ENCODE results near the gene CARD14.

The CARD14 gene

DNA sequence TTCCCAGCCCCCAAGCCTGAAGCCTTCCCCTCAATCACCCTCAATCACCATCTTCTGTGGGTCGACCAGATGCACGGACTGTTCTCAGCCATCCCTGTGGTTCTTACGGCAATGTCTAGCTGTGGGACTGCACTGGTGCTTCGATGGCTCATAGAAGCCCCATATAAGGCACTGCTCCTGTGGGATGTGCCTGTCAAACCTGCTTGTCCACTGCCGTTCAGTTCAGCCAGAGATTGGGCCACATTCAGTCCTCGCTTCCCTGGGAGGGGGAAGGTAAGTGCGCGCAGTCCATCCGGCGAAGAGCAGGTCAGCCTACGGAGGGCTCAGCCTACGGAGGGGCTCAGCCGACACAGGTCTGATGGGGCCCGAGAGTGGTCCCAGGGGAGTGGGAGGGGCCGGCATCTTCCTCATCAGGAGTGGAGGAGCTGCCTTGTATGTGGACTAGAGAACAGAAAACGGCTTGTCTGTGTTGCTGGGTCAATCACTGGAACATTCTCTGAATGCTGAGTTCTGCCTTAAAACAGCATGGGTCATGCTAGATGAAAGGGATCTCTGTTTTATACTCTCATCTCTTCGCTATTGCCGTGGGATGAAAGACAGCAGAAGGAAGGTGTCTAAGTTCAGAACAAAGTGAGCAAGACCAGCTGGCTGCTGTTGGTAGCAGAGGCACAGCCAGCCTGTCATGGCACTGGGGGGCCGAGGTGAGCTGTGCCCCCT is at the start of gene CARD14:
CARD14 (plus strand) TSS at position 247 of the 717 bp plus-strand sequence. CDS start 11,409 bp downstream, outside the sequence.
- no peak for DNase-seq (ENCODE audit: low read depth)

DNA sequence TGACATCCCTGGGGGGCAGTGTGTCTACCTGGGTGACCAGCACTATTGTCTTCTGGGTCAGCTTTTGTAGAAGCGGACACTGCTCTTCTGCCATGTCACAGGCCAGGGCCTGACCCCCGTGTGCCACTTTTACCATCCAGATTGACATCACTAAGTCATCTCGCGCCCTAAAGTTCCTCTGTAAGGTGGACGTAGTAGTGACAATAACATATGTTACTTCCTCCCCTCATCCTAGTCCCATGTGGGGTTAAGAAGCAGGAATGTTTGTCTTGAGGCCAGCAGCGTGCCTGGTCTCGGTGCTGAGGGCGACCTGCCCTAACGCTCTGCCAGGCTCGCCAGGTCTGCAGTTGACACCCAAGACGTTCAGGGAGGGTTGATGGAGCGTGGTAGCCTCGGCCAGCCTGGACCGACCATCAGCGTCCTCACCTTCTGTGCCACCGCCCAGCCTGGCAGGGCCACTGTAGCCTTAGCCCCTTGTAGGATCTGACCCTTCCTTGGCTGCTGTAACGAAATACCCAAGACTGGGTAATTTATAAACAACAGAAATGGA is 47.7 kb upstream of the CARD14 start:
- DNase-seq (ENCODE audit: low read depth): no peak

DNA sequence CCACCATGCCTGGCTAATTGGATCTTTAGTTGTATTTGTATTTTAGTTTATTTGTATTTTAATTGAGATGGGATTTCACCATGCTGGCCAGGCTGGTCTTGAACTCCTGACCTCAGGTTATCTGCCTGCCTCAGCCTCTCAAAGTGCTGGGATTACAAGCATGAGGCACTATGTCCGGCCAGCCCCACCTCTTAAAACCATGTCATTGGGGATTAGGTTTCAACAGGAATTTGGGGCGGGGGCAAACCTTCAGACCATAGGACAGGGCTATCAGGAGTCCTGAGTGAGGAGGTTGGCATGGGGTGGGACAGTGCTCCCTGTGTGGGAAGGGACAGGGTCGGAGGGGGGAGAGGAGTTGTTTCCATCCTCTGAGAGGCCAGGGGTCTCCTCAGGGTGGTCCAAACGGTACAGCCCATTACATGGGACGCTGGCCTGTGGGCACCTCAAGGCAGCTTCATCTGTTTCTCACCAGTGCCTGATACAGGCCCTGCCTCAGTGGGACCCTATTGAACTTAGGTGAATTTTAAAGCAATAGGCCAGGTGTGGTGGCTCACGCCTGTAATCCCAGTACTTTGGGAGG is 46.8 kb upstream of the CARD14 start:
- DNase-seq (ENCODE audit: low read depth): no peak

DNA sequence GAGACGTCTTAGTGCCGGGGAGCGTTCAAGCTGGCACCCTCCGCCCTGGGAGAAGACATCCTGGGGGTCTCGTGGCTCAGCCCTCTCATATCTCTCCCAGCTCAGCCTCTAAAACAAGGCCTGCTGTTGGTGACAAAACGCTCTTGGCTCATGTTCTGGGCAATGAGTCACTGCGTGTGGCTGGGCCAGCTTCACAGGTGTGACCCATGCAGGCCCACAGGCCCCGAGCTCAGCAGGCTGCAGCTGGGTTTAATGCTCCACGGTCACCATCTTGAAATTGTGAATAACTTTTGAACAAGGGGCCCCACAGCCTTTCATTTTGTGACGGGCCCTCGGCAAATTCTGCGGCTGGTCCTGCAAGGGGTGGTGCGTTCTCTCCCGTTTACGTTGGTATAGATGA is 46.0 kb upstream of the CARD14 start:
- no peak for DNase-seq (ENCODE audit: low read depth)

DNA sequence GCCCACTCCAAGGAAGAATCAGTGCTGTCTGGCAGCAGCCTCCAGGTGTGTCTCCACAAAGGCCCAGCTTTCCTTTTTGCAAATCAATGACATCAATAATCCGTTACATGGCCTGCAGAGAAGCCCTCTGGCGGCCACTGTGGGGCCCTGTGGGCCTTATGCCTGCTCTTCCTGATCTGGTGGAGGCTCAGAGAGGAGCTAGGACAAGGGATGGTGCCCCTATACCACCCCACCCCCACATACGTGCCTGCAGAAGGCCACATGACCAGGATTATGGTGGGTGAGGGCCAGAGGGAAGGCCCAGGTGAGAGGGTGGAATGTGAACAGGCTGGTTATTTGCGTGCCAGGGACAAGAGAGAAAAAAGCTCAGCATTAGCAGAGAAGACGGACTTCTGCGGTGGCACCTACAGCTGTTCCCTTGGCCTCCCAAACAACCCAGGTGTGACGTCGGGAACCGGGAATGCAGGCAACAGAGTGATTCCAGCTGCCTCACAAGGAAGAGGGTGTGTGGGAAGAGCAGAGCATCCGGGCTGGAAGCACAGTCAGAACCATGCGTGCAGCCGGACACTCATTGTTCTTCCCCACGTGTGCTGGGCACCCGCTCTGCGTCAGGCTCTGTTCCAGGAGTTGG is 45.4 kb upstream of the CARD14 start:
- DNase-seq (ENCODE audit: low read depth): no peak

DNA sequence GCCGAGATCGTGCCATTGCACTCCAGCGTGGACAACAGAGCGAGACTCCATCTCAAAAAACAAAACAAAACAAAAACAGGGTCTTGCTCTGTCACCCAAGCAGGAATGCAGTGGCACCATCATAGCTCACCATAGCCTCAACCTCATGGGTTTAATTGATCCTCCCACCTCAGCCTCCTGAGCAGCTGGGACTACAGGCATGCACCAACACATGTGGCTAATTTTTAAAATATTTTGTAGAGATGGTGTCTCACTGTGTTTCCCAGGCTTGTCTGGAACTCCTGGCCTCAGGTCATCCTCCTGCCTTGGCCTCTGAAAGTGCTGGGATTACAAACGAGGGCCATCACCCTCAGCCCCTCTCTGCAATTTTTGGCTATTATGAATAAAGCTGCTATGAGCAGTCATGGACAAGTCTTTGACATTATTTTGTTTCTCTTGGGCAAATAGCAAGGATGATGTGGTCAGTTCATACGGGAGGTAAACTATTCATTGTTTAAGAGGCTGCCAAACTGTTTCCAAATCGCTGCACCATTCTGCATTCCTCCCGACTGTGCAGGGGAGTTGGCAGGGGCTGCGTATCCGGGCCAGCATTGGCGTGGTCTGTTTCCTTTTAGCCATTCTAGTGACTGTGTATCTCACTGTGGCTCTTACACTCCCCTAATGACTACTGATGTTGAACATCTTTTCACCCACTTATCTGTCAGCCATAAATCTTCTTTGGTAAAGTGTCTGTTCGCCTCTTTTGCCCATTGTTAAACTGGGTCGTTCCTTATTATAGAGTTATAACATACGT is 44.0 kb upstream of the CARD14 start:
- DNase-seq (ENCODE audit: low read depth): no peak

DNA sequence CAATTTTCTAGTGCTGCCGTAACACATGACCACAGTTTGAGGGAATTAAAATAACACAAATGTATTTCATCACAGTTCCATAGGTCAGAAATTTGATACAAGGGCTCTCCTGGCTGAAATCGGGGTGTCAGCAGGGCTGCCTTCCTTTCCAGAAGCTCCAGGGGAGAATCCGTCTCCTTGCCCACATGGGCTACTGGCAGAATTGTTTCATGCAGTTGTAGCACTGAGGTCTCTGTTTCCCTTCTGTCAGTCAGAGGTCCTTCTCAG is 43.4 kb upstream of the CARD14 start:
- DNase-seq (ENCODE audit: low read depth): no peak

DNA sequence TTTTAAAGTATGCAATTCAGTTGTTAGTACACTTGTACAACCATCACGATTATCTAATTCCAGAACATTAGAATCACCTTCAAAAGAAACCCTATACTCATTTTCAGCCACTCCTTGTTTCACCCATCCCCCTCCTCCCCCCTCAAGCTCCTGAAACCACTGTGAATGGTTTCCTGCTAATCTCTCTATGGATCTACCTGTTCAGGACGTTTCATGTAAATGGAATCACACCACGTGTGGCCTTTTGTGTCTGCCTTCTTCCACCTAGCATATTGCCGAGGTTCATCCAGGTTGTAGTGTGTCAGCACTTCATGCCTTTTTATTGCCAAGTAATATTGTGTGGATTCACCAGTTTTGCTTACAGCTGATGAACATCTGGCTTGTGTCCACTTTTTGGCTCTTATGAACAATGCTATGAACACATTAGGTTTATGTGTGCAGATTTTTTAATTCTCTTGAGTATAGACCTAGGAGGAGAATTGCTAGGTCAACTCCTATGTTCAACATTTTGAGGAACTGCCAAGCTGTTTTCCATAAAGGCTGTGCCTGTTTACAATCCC is 40.7 kb upstream of the CARD14 start:
- no peak for DNase-seq (ENCODE audit: low read depth)

DNA sequence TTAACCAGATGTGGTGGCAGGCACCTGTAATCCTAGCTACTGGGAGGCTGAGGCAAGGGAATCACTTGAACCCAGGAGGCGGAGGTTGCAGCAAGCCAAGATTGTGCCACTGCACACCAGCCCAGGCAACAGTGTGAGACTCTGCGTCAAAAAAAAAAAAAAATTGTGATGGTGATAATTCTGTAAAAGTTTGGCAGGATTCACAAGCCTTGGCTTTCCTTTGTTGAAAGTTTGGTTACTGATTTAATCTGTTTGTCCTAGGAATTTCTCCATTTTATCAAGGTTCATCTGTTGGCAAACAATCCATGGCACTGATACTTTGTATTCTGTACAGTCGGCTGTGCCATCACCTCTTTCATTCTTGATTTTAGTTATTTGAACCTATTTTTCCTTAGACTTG is 38.8 kb upstream of the CARD14 start:
- DNase-seq (ENCODE audit: low read depth): no peak

DNA sequence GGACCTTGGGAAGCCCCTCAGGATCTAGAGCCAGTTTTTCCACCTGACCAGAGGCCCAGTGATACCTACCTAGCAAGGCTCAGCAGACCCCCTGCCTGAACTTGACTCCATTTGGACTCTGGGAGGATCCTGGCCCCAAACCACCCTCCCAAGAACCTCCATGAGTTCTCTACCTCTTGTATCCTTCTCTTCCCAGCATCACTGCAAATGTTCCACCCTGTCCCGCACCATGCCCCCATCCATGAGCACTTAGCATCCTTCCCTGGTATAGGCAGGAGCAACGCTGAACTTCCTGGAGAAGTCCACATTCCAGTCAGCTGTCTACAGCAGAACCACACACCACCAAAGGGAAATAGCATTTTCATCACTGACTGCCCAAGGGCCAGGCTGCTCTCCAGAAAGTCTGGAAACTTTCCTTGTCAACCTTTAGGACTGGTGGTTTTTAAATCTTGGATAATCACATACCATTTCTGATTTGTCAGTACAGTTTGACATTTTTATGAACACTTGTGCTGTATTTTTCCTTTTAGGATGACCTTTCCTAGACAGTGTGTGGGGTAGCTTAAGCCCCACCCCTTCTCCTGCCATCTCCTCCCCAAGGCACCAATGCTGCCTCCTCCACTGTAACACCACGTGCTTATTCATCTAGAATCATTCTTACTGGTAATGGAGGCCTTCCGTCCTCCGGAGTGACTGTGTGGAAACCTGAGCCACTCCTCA is 36.8 kb upstream of the CARD14 start:
- DNase-seq (ENCODE audit: low read depth): no peak

DNA sequence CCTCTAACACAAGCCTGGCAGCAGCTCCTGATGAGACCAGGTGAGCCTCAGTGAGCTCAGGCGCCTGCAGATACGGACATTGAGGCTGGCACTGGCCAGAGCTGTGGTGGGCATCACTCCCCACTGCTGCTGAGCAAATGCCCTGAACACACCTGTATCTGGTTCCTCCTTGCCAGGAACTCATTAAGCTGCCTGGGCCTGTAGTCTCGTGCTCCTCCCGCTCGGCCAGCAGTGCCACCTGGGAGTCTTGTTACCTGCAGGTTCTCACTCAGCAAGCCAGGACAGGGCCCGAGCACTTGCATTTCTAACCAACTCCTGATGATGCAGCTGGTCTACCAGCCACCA is 36.2 kb upstream of the CARD14 start:
- no peak for DNase-seq (ENCODE audit: low read depth)

DNA sequence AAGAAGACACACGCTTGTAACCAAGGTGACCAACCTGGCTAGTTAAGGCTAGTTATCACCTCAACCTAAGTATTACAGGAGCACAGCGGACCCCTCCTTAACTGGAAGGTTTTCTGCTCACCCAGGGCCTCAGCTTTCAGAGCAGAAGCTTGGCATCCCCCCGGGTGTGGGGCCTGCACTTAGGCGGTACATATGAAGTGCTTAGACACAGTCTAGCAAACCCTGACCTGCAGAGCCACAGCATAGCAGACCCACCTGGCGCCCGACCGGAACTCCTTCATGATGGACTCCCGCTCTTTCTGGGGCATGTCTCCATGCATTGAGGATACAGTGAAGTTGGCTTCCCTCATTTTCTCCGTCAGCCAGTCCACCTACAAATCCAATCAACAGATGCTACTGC is 32.7 kb upstream of the CARD14 start:
- no peak for DNase-seq (ENCODE audit: low read depth)

DNA sequence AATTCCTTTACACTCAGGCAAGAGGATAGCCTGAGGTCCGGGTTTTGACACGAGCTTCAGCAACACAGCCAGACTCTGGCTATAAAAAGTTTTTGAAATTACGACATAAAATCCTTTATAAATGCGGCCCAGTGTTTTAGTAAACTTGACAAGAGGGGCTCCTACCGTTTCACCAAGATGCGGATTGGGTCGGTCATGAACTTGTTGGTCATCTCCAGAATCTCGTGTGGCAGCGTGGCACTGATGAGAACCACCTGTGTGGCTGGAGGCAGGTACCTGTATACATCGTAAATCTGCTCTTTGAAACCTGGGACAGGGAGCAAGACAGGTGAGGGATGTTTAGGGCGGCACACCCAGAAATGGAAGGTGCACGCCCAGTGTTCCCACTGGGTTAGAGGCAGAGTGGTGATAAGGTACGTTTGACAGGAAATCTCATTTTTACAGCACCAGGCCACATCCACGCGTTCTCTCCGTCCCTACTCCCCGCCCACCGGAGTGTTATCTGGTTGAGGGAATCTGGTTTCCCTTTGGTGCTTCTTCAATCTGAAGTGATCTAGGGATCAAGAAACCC is 30.9 kb upstream of the CARD14 start:
- no peak for DNase-seq (ENCODE audit: low read depth)

DNA sequence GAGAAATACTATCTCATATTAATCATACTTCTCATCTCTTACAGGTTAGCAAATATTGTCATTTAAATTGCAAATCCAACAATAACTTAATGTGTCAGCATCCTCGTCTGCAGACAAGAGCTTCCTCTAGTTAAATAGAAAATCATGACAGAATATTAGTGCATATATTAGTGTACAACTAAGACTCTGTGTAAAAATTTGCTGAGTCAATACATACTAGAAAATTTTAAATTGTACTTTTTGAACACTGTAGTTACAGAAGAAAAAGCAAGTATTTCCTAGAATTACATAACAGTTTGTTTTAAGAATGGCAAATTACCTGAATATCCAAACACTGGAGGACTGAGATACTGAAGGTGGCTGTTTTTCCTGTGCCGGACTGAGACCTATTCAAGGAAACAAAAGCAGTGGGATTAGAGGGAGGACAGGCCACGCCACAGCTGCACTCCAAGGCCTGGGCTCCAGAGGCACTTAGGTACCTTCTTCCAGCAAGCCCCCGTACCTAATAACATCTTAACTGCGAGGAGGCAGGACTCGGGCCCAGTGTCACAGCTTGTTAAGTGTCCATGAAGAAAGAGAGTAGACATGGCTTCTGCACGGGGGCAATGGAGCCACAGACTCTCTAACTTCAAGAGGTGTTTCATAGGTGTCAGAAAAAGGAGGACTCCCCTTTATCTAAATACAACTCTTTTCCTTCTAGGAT is 28.2 kb upstream of the CARD14 start:
- DNase-seq (ENCODE audit: low read depth): no peak

DNA sequence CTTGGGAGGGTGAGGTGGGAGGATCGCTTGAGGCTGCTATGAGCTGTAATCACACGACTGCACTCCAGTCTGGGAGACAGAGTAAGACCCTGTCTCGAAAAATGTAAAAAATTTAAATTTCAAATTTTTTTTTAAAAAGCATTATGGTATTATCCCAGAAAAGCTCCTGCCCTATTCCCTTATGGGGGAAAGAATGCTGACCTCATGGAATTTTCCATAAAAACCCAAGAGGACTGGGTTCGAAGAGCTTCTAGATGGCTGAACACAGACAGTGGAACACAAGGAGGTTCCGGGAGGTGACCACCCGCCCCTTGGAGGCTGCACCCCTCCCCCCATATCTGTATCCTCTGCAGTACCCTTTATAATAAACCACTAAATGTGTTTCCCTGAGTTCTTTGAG is 26.9 kb upstream of the CARD14 start:
- no peak for DNase-seq (ENCODE audit: low read depth)

DNA sequence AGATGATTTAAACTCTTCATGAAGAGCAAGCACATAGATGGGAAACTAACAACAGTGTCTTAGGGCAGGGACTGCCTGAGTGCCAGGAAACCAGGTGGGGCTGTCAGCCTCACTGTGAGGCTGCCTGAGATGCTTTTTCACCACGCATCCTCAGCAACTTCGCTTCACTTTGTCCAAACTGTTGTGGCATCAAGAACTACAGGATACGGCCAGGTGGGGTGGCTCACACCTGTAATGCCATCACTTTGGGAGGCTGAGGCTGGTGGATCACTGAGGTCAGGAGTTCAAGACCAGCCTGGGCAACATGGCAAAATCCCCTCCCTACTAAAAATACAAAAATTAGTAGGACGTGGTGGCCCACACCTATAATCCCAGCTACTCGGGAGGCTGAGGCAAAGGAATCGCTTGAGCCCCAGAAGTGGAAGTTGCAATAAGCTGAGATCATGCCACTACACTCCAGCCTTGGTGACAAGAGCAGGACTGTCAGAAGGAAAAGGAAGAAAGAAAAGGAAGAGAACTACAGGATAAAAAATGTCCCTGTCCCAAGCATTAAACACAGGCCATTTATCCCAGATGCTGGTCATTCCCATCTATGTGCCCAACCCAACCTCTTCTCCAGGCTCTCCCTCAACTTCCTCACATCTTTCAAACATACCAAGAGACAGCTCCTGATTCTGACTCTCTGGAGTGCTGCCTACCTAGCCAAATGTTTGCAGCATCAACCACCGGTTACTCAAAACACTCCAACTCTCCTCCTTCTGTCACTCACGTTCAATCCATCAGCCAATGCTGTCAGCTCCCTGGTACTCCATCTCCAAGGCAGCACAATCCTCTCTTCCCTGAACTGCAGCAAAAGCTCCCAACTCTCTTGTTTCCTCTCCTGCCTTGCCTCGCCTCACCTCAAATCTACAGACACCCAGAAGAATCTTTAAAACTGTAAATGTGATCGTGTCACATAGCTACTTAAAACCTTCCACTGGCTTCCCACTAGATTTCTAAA is 24.5 kb upstream of the CARD14 start:
- no peak for DNase-seq (ENCODE audit: low read depth)

DNA sequence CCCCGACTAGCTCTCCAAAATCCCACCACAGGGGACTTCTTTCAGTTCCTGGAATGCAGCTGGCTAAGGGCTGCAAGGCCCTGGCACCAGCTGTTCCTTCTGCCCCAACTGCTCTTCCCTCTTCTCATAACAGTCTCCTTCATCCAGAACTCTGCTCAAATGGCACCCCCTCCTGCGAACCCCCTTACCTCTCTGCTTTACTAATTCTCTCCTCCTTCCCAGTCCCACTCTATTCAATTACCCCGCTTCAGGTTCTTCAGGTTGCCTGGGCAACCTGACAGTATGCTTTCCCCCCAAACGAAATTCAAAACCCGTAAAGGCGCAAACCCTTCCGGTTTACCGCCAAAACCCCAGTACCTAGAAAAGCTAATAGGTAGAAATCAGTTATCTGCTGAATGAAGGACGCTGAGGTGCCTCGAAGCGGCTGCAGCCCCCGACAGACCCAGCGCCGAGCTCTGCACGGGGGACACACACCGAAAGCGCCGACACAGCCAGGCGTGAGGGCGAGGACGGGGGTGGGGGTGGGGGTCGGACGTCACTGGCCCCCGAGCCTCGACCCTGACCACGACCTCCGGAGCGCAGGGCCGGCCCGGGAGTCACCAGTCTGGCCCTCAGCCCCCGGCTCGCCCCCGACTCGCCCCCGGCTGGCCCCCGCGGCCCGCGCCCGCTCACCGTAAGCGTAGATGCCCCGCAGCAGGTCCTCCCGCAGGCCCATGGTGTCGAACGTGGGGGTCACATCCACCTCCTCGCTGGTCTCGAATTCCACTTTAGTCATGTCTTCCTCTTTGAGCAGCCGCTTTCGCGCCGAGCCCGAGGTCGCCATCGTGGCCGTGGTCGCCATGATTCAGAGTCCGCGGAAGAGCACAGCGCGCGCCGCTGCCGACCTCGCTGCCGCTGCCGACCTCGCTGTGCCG is 23.5 kb upstream of the CARD14 start:
- no peak for DNase-seq (ENCODE audit: low read depth)

DNA sequence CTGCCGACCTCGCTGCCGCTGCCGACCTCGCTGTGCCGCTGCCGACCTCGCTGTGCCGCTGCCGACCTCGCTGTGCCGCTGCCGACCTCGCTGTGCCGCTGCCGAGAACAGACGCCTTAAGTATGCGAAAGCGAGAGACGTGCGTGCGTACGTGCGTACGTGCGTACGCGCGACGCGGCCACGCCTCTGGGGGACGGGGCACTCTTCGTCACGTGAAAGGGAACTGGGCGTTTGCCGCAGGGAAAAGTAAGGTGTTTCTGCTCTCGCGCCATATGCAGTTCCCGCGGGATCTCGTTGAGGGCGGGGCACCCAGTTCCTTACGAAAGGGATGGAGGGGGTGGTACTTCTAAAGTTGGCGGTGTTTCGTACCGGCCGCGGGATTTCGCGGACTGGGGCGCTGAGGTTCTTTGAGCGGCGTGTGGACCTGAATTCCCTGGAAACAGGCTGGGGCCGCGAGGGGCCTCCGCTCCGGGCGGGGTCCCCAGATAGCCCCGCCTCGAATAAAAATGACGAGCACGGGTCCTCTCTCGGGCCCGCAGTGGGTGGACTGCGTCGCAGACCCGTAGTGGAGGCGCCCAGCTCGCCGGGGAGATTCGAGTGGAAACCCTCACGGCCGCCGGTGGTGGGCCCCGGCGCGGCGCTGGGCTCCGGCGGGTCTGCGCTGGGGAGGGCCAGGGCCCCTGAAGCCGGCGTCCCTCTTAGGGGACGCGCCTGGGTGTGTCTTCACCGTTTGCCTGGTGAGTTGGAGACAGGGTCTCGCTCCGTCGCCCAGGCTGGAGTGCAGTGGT is 22.6 kb upstream of the CARD14 start, which contains the start of gene EIF4A3:
EIF4A3 (minus strand) TSS at position 94 of the 788 bp plus-strand sequence. CDS start 167 bp downstream, outside the sequence.
- peak; percentile 97 for DNase-seq (ENCODE audit: low read depth)

Data from T-helper 22 cell (primary cell).